Rectal smooth muscle tissue (tissue), 1 donor: Measurements from ENCODE around the gene RIPOR1.
"Not testable (repeated sequence)": the region's sequence is repeated elsewhere in the genome, so short reads cannot be mapped to it uniquely, and the experiment has no call there.

Experiments used
- H3K27ac ChIP-seq: one replicate; pipeline ENCODE4 v1.7.0; 2013; ENCODE audit warnings: low read depth, low read length, inconsistent platforms
- H3K27me3 ChIP-seq: one replicate; pipeline ENCODE4 v1.7.0; 2013; ENCODE audit warnings: low read length; ENCODE audit not compliant: control insufficient read depth, insufficient read depth
- H3K36me3 ChIP-seq: one replicate; pipeline ENCODE4 v1.7.0; 2013; ENCODE audit warnings: low read length; ENCODE audit not compliant: control insufficient read depth, insufficient read depth
- H3K4me1 ChIP-seq: one replicate; pipeline ENCODE4 v1.7.0; 2013; ENCODE audit warnings: low read length; ENCODE audit not compliant: control insufficient read depth, insufficient read depth
- H3K4me3 ChIP-seq: one replicate; pipeline ENCODE4 v1.7.0; 2013; ENCODE audit warnings: low read length
- H3K9ac ChIP-seq: one replicate; pipeline ENCODE4 v1.7.0; 2013; ENCODE audit warnings: low read length

RIPOR1 gene

GRCh38 chr16:67521095-67521804 is 7.4 kb upstream of the RIPOR1 start:
- Histone ChIP-seq H3K9ac (peak overlapping the region; percentile 41), H3K4me1 (peaks cover 4% of the 10 kb centered on the region), H3K27ac (peak overlapping the region; percentile 93), H3K4me3 (peak overlapping the region; percentile 74), H3K36me3 (no peaks in the 10 kb centered on the region), H3K27me3 (no peaks in the 10 kb centered on the region)

- Histone ChIP-seq H3K36me3 (no peaks in the 10 kb centered on the region), H3K4me3 (no peak overlapping the region), H3K27me3 (no peaks in the 10 kb centered on the region), H3K9ac (no peak overlapping the region), H3K4me1 (no peaks in the 10 kb centered on the region), H3K27ac (no peak overlapping the region)
These were observed 3.3 kb upstream of the RIPOR1 start for GRCh38 chr16:67525176-67525860.

- Histone ChIP-seq H3K27me3 (peaks cover 3% of the 10 kb centered on the region), H3K4me1 (peaks cover 9% of the 10 kb centered on the region), H3K36me3 (no peaks in the 10 kb centered on the region), H3K9ac (no peak overlapping the region), H3K4me3 (no peak overlapping the region), H3K27ac (no peak overlapping the region)
These were observed 2.4 kb upstream of the RIPOR1 start for GRCh38 chr16:67526149-67526791.

- peak overlapping the region; percentile 69 for H3K9ac ChIP-seq
- peaks cover 3% of the 10 kb centered on the region for H3K27me3 ChIP-seq
- peaks cover 10% of the 10 kb centered on the region for H3K4me1 ChIP-seq
- no peaks in the 10 kb centered on the region for H3K36me3 ChIP-seq
- H3K27ac ChIP-seq, result peak overlapping the region; percentile 89
- peak overlapping the region; percentile 76 for H3K4me3 ChIP-seq
These were observed 397 bp downstream of the RIPOR1 start for GRCh38 chr16:67528870-67529581.

- Histone ChIP-seq H3K9ac (peak overlapping the region; percentile 69), H3K27ac (peak overlapping the region; percentile 89), H3K4me1 (peaks cover 10% of the 10 kb centered on the region), H3K27me3 (peaks cover 3% of the 10 kb centered on the region), H3K36me3 (no peaks in the 10 kb centered on the region), H3K4me3 (peak overlapping the region; percentile 76)
These were observed 968 bp downstream of the RIPOR1 start for GRCh38 chr16:67529582-67530012.

- peak overlapping the region; percentile 76 for H3K4me3 ChIP-seq
- H3K27ac ChIP-seq, result peak overlapping the region; percentile 89
- peaks cover 10% of the 10 kb centered on the region for H3K4me1 ChIP-seq
- H3K27me3 ChIP-seq, result peaks cover 3% of the 10 kb centered on the region
- no peaks in the 10 kb centered on the region for H3K36me3 ChIP-seq
- peak overlapping the region; percentile 69 for H3K9ac ChIP-seq
These were observed 1.6 kb downstream of the RIPOR1 start for GRCh38 chr16:67530013-67530939.

- Histone ChIP-seq H3K4me1 (peaks cover 10% of the 10 kb centered on the region), H3K36me3 (no peaks in the 10 kb centered on the region), H3K4me3 (peak overlapping the region; percentile 76), H3K9ac (no peak overlapping the region), H3K27ac (peak overlapping the region; percentile 89), H3K27me3 (peaks cover 3% of the 10 kb centered on the region)
These were observed 2.6 kb downstream of the RIPOR1 start for GRCh38 chr16:67531247-67531646.

GRCh38 chr16:67533024-67533560 is 4.5 kb downstream of the RIPOR1 start:
- H3K4me1 ChIP-seq, result peaks cover 12% of the 10 kb centered on the region

GRCh38 chr16:67533987-67534386 is 5.4 kb downstream of the RIPOR1 start:
- not testable (repeated sequence) for H3K27me3 ChIP-seq, H3K36me3 ChIP-seq, H3K27ac ChIP-seq, H3K4me3 ChIP-seq, H3K9ac ChIP-seq
- H3K4me1 ChIP-seq, result peaks cover 15% of the 10 kb centered on the region

More at GRCh38 chr16:67533024-67533560, 4.5 kb downstream of the RIPOR1 start:
- Histone ChIP-seq H3K27me3 (peaks cover 3% of the 10 kb centered on the region), H3K4me3 (no peak overlapping the region), H3K27ac (no peak overlapping the region), H3K36me3 (no peaks in the 10 kb centered on the region), H3K9ac (no peak overlapping the region)

- no peak overlapping the region for H3K9ac ChIP-seq
- H3K27ac ChIP-seq, result no peak overlapping the region
- no peak overlapping the region for H3K4me3 ChIP-seq
- H3K4me1 ChIP-seq, result peaks cover 15% of the 10 kb centered on the region
- H3K27me3 ChIP-seq, result peaks cover 3% of the 10 kb centered on the region
- H3K36me3 ChIP-seq, result no peaks in the 10 kb centered on the region
These were observed 5.8 kb downstream of the RIPOR1 start for GRCh38 chr16:67534431-67534830.

- Histone ChIP-seq H3K4me1 (peaks cover 15% of the 10 kb centered on the region), H3K27ac (no peak overlapping the region), H3K9ac (no peak overlapping the region), H3K36me3 (peaks cover 7% of the 10 kb centered on the region), H3K27me3 (peaks cover 3% of the 10 kb centered on the region), H3K4me3 (no peak overlapping the region)
These were observed 6.6 kb downstream of the RIPOR1 start for GRCh38 chr16:67535201-67535600.
